ENCODE data around the gene CADM1. TPM values are rescaled to one million over a fixed set of nuclear protein-coding genes. Genes with fewer than 3 reads are reported as not detected.

CADM1 gene
- total RNA-seq, 4 donors from 2014 or later = 7.4 to 61.5 (median 28.5) TPM

DNA sequence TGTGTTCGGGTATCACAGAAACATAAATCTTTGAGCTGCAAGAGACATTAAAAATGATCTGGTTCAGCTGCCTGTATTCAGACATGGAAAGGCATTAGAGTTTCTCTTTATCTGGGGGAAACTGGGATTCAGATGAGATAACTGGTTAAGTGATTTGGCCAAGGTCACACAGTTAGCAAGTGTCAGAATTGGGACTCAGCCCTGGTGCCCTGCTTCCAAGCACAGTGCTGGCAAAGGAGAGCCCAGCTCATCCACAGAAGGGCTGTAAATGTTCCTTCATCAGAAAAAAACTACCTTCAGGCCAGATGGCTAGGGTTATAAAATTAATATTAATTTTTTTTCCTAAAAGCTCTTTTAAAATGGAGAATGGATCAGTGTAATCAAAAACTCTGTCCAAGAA lies 20.4 kb upstream of the CADM1 start:
- intact Hi-C loops (cut with DNase I; ENCODE audit: low total_unique reads) = no loop called here
- H3K4me1 ChIP-seq = no peaks in the 10 kb centered on the region
- no peaks in the 10 kb centered on the region for H3K36me3 ChIP-seq
- no peaks in the 10 kb centered on the region for H3K27me3 ChIP-seq
- TF ChIP-seq, protein P1, sequence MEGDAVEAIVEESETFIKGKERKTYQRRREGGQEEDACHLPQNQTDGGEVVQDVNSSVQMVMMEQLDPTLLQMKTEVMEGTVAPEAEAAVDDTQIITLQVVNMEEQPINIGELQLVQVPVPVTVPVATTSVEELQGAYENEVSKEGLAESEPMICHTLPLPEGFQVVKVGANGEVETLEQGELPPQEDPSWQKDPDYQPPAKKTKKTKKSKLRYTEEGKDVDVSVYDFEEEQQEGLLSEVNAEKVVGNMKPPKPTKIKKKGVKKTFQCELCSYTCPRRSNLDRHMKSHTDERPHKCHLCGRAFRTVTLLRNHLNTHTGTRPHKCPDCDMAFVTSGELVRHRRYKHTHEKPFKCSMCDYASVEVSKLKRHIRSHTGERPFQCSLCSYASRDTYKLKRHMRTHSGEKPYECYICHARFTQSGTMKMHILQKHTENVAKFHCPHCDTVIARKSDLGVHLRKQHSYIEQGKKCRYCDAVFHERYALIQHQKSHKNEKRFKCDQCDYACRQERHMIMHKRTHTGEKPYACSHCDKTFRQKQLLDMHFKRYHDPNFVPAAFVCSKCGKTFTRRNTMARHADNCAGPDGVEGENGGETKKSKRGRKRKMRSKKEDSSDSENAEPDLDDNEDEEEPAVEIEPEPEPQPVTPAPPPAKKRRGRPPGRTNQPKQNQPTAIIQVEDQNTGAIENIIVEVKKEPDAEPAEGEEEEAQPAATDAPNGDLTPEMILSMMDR (IDR thresholded peaks at IDR 0.05) = no peak
- TF ChIP-seq POLR2A (IDR thresholded peaks at IDR 0.05) = no peak
- no peak overlapping the region for H3K4me3 ChIP-seq
- no peak overlapping the region for H3K27ac ChIP-seq
- no peak for DNase-seq
- H3K9me3 ChIP-seq = no peaks in the 10 kb centered on the region

DNA sequence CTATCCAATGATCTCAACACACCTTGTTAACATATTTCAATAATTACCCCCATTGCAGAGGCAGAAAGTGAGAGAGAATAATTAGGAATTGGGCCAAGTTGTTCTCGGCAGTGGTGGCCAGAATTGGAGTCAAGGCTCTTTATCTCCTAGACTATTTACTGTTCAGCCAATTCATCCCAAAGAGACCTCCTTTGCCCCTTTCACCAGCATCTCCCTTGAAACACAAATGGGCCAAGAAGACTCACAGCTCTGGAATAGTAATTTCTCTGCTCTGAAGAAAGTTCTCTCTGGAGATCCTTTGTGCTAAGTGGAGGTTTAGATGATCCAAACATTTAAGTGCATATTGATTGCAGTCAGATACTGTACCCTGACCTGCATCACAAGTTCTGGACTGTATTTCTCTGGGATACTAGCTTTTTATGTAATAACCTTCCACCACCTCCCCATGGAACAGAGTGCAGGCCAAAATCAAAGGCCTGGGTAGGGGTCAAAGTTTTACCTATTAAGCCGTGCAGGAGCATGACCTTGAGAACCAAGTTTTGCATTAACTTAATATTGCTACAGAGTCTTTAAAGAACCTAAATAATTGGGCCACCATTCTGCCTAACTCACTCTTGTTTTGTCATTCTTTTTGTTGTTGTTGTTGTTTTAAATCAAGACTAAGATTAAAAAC lies 19.6 kb upstream of the CADM1 start:
- no peak for TF ChIP-seq POLR2A (IDR thresholded peaks at IDR 0.05)
- TF ChIP-seq, protein P1 (IDR thresholded peaks at IDR 0.05) = no peak
- intact Hi-C loops (cut with DNase I; ENCODE audit: low total_unique reads) = no loop called here
- no peaks in the 10 kb centered on the region for H3K4me1 ChIP-seq

DNA sequence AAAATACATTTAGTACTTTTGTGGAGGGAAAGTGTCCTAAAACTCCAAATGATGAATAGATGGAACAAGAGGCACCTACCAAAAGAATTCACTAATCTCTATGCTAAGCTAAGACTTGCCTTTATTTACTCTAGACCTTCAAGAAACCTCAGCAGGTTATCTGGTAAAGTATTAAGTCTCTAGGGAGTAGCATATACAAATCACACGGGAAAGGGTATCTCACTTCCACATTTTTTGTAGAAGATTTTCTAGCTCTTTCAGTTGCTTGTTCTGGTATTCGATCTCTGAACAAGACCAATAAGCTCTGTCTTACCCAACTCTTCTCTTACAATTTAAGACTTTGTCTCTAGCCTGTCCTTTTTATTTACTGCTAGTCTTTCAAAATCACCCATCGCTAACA lies 18.1 kb upstream of the CADM1 start:
- Histone ChIP-seq H3K4me1 (no peaks in the 10 kb centered on the region), H3K9me3 (no peaks in the 10 kb centered on the region), H3K4me3 (no peak overlapping the region), H3K27me3 (no peaks in the 10 kb centered on the region), H3K27ac (no peak overlapping the region), H3K36me3 (no peaks in the 10 kb centered on the region)
- intact Hi-C loops (cut with DNase I; ENCODE audit: low total_unique reads) = no loop called here
- TF ChIP-seq POLR2A (IDR thresholded peaks at IDR 0.05) = no peak
- TF ChIP-seq, protein P1 (IDR thresholded peaks at IDR 0.05) = no peak
- DNase-seq = no peak

More for the DNA sequence above, 19.6 kb upstream of the CADM1 start:
- Histone ChIP-seq H3K4me3 (no peak overlapping the region), H3K9me3 (no peaks in the 10 kb centered on the region), H3K36me3 (no peaks in the 10 kb centered on the region), H3K27me3 (no peaks in the 10 kb centered on the region), H3K27ac (no peak overlapping the region)
- DNase-seq = no peak

DNA sequence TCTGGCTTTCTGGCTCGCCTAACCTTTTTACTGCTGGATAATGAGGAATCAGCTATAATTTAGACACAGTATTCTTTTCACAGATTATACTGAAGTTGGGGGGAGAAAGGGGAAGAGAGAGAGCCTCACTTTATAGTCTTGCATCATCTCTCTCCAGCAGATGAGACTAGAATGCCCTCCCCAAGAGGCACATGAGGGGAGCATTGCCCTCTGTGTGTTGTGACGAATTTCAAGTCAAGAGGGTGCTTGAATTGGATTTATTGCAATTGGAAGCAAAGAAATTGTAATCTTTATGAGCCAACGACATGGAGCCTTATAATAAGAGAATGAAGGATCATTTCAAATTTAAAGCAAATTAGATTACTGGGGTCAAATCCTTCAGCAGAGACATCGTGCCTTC lies 17.6 kb upstream of the CADM1 start:
- no peak overlapping the region for H3K4me3 ChIP-seq
- DNase-seq = no peak

DNA sequence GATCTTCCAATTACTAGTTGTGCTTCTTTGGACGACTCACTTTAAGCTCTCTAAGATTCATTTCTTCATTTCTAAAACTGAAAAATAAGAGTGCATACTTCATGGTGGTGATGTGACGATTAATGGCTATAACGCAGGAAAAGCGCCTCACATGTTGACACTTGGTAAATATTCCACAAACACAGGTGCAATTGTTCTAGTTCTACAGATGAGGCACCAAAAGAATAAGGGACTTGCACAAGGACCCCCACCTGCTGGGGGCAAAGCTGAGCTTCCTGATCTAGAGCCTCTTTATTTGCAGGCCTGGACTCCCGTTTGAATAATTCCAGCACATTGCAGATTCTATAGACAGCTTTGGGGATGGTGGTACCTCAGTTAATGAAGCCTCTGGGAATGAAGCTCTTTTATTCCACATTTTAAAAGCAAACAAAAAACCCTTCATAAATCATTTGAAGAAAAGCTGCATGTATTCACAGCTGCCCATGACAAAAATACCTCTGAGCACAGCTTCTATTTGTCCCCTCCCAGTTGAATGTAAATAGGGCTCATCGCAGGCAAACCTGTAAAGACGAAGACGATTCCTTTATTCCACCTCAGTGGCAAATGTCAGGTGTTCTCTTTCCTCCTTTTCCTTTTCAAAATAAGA lies 14.9 kb upstream of the CADM1 start:
- H3K4me3 ChIP-seq = no peak overlapping the region
- H3K4me1 ChIP-seq = no peaks in the 10 kb centered on the region
- H3K27ac ChIP-seq = no peak overlapping the region
- intact Hi-C loops (cut with DNase I; ENCODE audit: low total_unique reads) = no loop called here
- no peak for DNase-seq
- no peaks in the 10 kb centered on the region for H3K36me3 ChIP-seq
- no peaks in the 10 kb centered on the region for H3K9me3 ChIP-seq
- H3K27me3 ChIP-seq = peaks cover 0 to under 1% of the 10 kb centered on the region in 2 donors
- TF ChIP-seq, protein P1 (IDR thresholded peaks at IDR 0.05) = no peak
- no peak for TF ChIP-seq POLR2A (IDR thresholded peaks at IDR 0.05)

More for the DNA sequence above, 17.6 kb upstream of the CADM1 start:
- intact Hi-C loops (cut with DNase I; ENCODE audit: low total_unique reads) = no loop called here
- Histone ChIP-seq H3K36me3 (no peaks in the 10 kb centered on the region), H3K27me3 (no peaks in the 10 kb centered on the region), H3K4me1 (no peaks in the 10 kb centered on the region), H3K9me3 (no peaks in the 10 kb centered on the region), H3K27ac (no peak overlapping the region)
- no peak for TF ChIP-seq POLR2A (IDR thresholded peaks at IDR 0.05)
- TF ChIP-seq, protein P1 (IDR thresholded peaks at IDR 0.05) = no peak
